Measurements from ENCODE around the gene PRKAB1. TPM values are rescaled to one million over a fixed set of nuclear protein-coding genes. Genes with fewer than 3 reads are reported as not detected.

PRKAB1 gene
- total RNA-seq, 1 experiment from 2014 or later, result 36.3 TPM

GRCh38 chr12:119676573-119676972, 8.6 kb downstream of the PRKAB1 start:
- CTCF ChIA-PET, result no interaction called here
- in situ Hi-C loops (cut with HindIII; ENCODE audit: low pct_unique_long_range_greater_than_20kb, low sequenced_read_pairs) (no loop called here), intact Hi-C loops (cut with micrococcal nuclease; ENCODE audit: unreplicated experiment) (no loop called here)
- no peaks in the 10 kb centered on the region for H3K9me3 ChIP-seq (ENCODE audit: control insufficient read depth, insufficient read depth, low read depth, low read length)
- H3K4me1 ChIP-seq (ENCODE audit: control insufficient read depth, insufficient read depth, low read length), result peaks cover 12% of the 10 kb centered on the region
- POLR2A ChIA-PET, result no interaction called here
- H3K27me3 ChIP-seq (ENCODE audit: control insufficient read depth, insufficient read depth, low read length), result no peaks in the 10 kb centered on the region
- ATAC-seq, result no peak
- TF ChIP-seq REST (IDR thresholded peaks at IDR 0.05; ENCODE audit: insufficient read depth in 1 of 2, low read depth in 2 of 2, low read length in 1 of 2) (no peak), TCF7L2 (IDR thresholded peaks at IDR 0.05; ENCODE audit: low read depth, low read length) (no peak), CTCF (IDR thresholded peaks at IDR 0.05) (no peak), POLR2AphosphoS5 (IDR thresholded peaks at IDR 0.05; ENCODE audit: low read depth, low read length) (no peak), SIN3A (IDR thresholded peaks at IDR 0.05; ENCODE audit: borderline replicate concordance, insufficient read depth, low read depth, low read length) (no peak)
- no peak overlapping the region for H3K27ac ChIP-seq (ENCODE audit: low read length)
- peaks cover 49% of the 10 kb centered on the region for H3K36me3 ChIP-seq (ENCODE audit: control insufficient read depth, insufficient read depth, low read length)
- no peak for DNase-seq (ENCODE audit: low read depth, low spot score)
- no TSS peak for BruUV-seq (replicated peaks)
- H3K4me3 ChIP-seq (ENCODE audit: low read depth in 2 of 2, low read length in 2 of 2), result no peak overlapping the region

GRCh38 chr12:119678459-119678858, 10.5 kb downstream of the PRKAB1 start:
- Histone ChIP-seq H3K27ac (ENCODE audit: low read length) (no peak overlapping the region), H3K4me3 (ENCODE audit: low read depth in 2 of 2, low read length in 2 of 2) (no peak overlapping the region), H3K9me3 (ENCODE audit: control insufficient read depth, insufficient read depth, low read depth, low read length) (no peaks in the 10 kb centered on the region), H3K27me3 (ENCODE audit: control insufficient read depth, insufficient read depth, low read length) (no peaks in the 10 kb centered on the region), H3K4me1 (ENCODE audit: control insufficient read depth, insufficient read depth, low read length) (peaks cover 15% of the 10 kb centered on the region), H3K36me3 (ENCODE audit: control insufficient read depth, insufficient read depth, low read length) (peaks cover 32% of the 10 kb centered on the region)
- BruUV-seq (replicated peaks), result no TSS peak
- ChIA-PET CTCF (no interaction called here), POLR2A (no interaction called here)
- in situ Hi-C loops (cut with HindIII; ENCODE audit: low pct_unique_long_range_greater_than_20kb, low sequenced_read_pairs) (no loop called here), intact Hi-C loops (cut with micrococcal nuclease; ENCODE audit: unreplicated experiment) (no loop called here)
- ATAC-seq (no peak), DNase-seq (ENCODE audit: low read depth, low spot score) (no peak)
- TF ChIP-seq REST (IDR thresholded peaks at IDR 0.05; ENCODE audit: insufficient read depth in 1 of 2, low read depth in 2 of 2, low read length in 1 of 2), result no peak
- no peak for TF ChIP-seq SIN3A (IDR thresholded peaks at IDR 0.05; ENCODE audit: borderline replicate concordance, insufficient read depth, low read depth, low read length)
- no peak for TF ChIP-seq CTCF (IDR thresholded peaks at IDR 0.05)
- TF ChIP-seq TCF7L2 (IDR thresholded peaks at IDR 0.05; ENCODE audit: low read depth, low read length), result no peak
- no peak for TF ChIP-seq POLR2AphosphoS5 (IDR thresholded peaks at IDR 0.05; ENCODE audit: low read depth, low read length)

Data from Panc1 (cell line).